ENCODE results near the gene CCDC30.

CCDC30 gene

DNA sequence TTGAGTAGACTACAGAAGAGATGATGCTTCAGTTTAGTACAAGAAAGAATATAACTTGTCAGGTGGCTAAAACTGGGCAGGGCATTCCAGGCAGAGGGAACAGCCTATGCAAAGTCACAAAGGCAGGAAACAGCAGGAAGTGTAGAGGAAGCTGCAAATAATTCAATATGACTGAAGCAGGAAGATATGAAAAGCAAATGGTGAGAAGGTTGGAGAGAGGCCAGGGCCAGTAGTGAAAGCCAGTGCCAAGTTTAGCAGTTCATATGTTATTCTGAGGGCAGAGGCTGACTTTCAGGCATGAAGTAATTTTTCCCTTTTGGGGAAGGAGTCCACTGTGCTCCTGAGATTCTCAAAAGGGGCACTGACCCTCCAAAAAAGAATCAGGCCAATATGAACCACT lies 211.1 kb downstream of the CCDC30 start:
- TF ChIP-seq ZFX (IDR thresholded peaks at IDR 0.05) = no peak
- TF ChIP-seq, protein P1, sequence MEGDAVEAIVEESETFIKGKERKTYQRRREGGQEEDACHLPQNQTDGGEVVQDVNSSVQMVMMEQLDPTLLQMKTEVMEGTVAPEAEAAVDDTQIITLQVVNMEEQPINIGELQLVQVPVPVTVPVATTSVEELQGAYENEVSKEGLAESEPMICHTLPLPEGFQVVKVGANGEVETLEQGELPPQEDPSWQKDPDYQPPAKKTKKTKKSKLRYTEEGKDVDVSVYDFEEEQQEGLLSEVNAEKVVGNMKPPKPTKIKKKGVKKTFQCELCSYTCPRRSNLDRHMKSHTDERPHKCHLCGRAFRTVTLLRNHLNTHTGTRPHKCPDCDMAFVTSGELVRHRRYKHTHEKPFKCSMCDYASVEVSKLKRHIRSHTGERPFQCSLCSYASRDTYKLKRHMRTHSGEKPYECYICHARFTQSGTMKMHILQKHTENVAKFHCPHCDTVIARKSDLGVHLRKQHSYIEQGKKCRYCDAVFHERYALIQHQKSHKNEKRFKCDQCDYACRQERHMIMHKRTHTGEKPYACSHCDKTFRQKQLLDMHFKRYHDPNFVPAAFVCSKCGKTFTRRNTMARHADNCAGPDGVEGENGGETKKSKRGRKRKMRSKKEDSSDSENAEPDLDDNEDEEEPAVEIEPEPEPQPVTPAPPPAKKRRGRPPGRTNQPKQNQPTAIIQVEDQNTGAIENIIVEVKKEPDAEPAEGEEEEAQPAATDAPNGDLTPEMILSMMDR (conservative IDR thresholded peaks at IDR 0.05) = no peak
- H3K27ac ChIP-seq = peak overlapping the region; percentile 14; the same call in 1 of the 2 replicates

DNA sequence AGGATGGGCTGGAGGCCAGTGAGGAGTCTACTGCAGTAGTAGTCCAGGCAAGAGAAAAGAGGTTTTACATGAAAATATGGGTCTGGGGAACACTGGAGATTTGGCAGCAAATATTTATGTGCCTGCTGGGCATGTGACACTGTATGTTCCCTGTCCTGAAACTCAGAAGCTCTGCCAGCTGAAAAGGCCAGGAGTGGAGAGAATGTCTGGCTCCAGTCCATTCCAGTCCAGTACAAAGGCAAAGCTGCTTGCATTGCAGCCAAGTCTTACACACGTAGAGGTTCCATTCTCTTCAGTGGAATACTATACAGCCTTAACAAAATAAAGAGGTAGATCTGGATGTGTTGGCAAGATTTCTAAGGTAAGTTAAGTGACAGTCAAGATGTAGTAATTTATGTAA lies 211.6 kb downstream of the CCDC30 start:
- TF ChIP-seq, protein P1 (conservative IDR thresholded peaks at IDR 0.05) = no peak
- TF ChIP-seq ZFX (IDR thresholded peaks at IDR 0.05) = no peak
- H3K27ac ChIP-seq = peak overlapping the region; percentile 14; the same call in 1 of the 2 replicates

DNA sequence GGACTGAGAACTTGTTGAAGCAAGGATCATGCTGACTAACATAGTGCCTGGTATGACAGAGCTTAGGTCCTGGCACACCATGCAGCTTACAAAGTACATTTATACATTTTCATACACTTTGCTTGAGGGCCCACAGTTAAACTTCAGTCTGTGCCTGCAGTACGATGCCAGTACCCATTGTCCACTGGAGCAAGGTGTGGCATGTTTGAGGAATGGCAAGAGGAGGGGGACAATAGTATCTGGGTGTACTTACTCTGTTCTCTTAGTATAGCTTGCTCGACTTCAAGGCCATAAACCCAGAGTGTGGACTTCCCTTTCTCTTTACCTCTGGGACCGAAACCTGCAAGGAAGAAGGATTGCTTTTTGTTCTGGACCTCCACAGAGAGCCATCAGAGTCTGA lies 212.4 kb downstream of the CCDC30 start:
- TF ChIP-seq, protein P1 (conservative IDR thresholded peaks at IDR 0.05) = no peak
- no peak for TF ChIP-seq ZFX (IDR thresholded peaks at IDR 0.05)
- H3K27ac ChIP-seq = no peak overlapping the region

DNA sequence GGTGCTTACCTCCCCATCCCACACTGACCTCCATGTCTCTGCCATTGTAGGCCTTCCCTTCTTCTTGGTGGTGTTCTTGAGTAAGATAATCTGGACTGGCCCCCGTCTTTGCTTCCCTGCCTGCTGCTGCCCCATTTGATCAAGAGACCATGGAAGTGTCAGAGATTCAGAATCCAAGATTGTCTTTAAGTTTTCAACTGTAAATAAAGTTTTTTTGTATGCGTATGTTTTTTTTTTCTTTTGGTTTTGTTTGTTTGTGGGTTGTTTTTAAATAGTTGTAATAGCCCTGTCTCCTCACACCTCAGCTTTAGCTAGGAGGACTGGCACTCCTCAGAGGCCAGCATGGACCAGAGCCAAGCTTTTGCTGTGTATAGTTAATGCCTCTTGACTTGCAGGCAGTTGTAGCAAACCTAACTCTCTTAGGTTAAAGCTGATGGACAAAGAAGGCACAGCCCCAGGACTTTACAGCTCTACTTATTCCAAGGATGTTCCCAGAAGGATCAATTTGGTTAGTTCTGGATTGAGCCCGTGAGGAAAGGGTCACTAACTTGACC lies 213.5 kb downstream of the CCDC30 start:
- TF ChIP-seq ZFX (IDR thresholded peaks at IDR 0.05) = no peak
- TF ChIP-seq, protein P1 (conservative IDR thresholded peaks at IDR 0.05) = no peak
- H3K27ac ChIP-seq = no peak overlapping the region

DNA sequence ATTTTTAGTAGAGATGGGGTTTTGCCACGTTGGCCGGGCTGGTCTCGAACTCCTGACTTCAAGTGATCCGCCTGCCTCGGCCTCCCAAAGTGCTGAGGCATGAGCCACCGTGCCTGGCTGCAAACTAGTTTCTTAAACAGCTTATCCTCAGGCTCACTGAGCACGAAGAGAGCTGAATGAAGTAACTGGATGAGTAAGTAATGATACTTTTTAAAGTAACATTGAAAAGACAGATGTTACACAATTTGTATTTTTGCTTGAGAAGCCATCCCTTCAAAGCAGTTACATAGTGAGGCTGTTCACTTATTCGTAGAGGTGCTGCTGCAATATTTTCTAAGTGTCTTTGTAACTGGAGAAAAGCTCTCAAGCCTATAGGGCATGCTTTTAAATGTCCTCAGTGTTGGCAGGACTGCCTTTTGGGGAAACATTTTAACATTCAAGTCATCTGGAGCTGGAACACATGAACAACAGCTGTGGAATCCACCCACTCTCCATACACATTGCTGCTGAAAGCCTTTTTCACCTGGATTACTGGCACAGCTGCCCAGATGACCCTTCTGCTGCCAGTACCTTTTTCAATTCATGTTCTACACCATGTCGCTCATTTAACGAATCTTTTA lies 216.4 kb downstream of the CCDC30 start:
- no peak overlapping the region for H3K27ac ChIP-seq
- no peak for TF ChIP-seq ZFX (IDR thresholded peaks at IDR 0.05)
- TF ChIP-seq, protein P1 (conservative IDR thresholded peaks at IDR 0.05) = no peak

DNA sequence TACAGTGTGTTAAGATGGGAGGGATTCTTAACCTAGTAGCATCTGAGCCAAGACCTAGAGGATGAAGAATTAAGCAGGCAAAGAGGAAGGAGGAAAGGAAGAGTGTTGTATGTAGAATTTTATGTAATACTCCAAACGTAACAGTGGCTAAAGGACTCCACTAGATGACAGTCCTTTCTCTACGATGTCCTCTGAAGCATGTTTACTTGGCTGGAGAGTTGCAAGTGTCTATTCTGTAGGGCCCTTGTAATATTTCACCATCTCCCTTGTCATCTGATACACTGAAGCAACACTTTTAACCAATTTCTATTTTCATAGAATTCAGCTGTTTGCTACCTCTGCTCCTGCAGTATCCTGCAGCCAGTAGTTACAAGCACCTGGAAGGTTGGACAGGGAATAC lies 217.0 kb downstream of the CCDC30 start:
- no peak overlapping the region for H3K27ac ChIP-seq
- TF ChIP-seq, protein P1 (conservative IDR thresholded peaks at IDR 0.05) = no peak
- no peak for TF ChIP-seq ZFX (IDR thresholded peaks at IDR 0.05)

DNA sequence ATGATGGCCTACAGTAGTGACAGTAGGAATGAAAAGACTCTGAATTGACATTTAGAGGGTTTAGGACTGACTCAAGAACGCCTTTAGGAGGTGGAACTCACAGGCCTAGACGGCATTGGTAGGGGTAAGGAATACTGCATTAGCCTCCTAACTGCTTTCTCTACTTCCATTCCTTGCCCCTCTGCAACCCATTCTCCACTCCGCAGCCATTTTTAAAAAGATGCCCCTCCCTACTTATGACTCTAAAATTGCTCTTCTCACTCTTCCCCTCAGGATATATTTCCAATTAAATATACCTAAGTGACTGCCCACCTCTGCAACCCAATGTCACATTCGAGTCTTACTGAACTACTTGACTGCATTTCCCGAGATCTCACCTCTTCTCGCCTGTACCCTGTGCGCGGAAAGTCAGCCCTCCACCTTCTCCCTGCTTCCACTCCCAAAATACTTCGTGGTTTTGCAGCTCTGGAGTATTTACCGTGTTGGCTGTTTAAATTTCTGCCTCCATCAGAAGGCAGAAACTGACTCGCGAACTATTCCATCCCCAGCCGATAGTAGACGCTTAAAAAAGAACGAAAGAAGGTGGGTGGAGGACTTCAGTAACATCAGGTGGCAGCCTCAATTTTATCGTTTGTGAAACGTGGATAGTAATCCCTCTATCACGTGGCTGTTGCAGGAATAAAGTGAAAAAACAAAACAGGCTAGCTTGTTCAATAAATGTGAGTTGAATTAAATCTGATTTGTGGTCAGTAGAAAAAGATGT lies 218.0 kb downstream of the CCDC30 start:
- TF ChIP-seq ZFX (IDR thresholded peaks at IDR 0.05) = no peak
- TF ChIP-seq, protein P1 (conservative IDR thresholded peaks at IDR 0.05) = peak; percentile 21
- H3K27ac ChIP-seq = peak overlapping the region; percentile 97
